Mucosa of descending colon (tissue), 3 donors: ENCODE results near the gene SSNA1. TPM values are rescaled to one million over a fixed set of nuclear protein-coding genes. Genes with fewer than 3 reads are reported as not detected.

ENCODE experiments used
- ATAC-seq: fragments of 200-7000 bp; cut with Tn5 transposase; one replicate; pipeline ENCODE4 v1.9.1; 2020; ENCODE audit warnings: mild to moderate bottlenecking, moderate library complexity
- DNase-seq, 3 donors: peaks; one replicate each; pipeline ENCODE4 v3.0.0-alpha.2; 2020
- H3K36me3 ChIP-seq: fragments of 200-600 bp; one replicate; pipeline ENCODE4 v1.8.0; 2021; ENCODE audit warnings: low read depth, mild to moderate bottlenecking
- H3K4me1 ChIP-seq: fragments of 200-600 bp; one replicate; pipeline ENCODE4 v1.8.0; 2021; ENCODE audit warnings: low read depth, mild to moderate bottlenecking
- H3K4me3 ChIP-seq: fragments of 200-600 bp; one replicate; pipeline ENCODE4 v1.8.0; 2021; ENCODE audit warnings: mild to moderate bottlenecking
- H3K9me3 ChIP-seq: fragments of 200-600 bp; one replicate; pipeline ENCODE4 v1.8.0; 2021; ENCODE audit warnings: mild to moderate bottlenecking
- CTCF ChIP-seq: fragments of 200-600 bp; IDR thresholded peaks from one replicate; pipeline ENCODE4 v1.8.0; 2022; ENCODE audit warnings: antibody characterized with exemption, mild to moderate bottlenecking
- intact Hi-C, 2 donors: fragments of 100-400 bp; cut with DNase I in 1 of 2; cut with micrococcal nuclease in 1 of 2; formaldehyde crosslinking; loops; one replicate each; pipeline versions ENCODE4 v1.11.0 to v1.11.1; 2022; cut with DNase I, micrococcal nuclease
- total RNA-seq, 3 donors: library from RNA; stranded (reverse); fragmentation: NEBNext Ultra II Directional in 2 of 3; extraction: Animal tissue kit (Norgen Biotek cat#: 25700) in 2 of 3; gene quantifications; one replicate each; pipeline versions ENCODE4 v1.2.1 to v1.2.4, GENCODE V29; 2021 to 2023
- donor health status: DM: no; HTN: no; CAD: no; lungs with moderate emphysema.
- donor health status: DM: no; HTN: no; CAD: no.
- donor health status: DM: no; HTN: yes; CAD: no.

Gene SSNA1
- total RNA-seq, 3 donors from 2014 or later: 56.7 to 71.1 (median 64.0) TPM

- TF ChIP-seq CTCF: no peak
- DNase-seq (no peak), ATAC-seq (no peak)
- intact Hi-C loops: no loop called here
- no peaks in the 10 kb centered on the region for H3K9me3 ChIP-seq
- H3K4me1 ChIP-seq: no peaks in the 10 kb centered on the region
- no peak overlapping the region for H3K4me3 ChIP-seq
- H3K36me3 ChIP-seq: no peaks in the 10 kb centered on the region
These were observed 47.2 kb upstream of the SSNA1 start for GRCh38 chr9:137141050-137141810.

GRCh38 chr9:137141976-137142936 lies 46.2 kb upstream of the SSNA1 start:
- no peak for DNase-seq
- H3K4me1 ChIP-seq: no peaks in the 10 kb centered on the region
- no peak overlapping the region for H3K4me3 ChIP-seq
- intact Hi-C loops: no loop called here
- H3K36me3 ChIP-seq: no peaks in the 10 kb centered on the region
- no peak for TF ChIP-seq CTCF
- ATAC-seq: no peak
- no peaks in the 10 kb centered on the region for H3K9me3 ChIP-seq

GRCh38 chr9:137143459-137143858 lies 45.0 kb upstream of the SSNA1 start:
- ATAC-seq (no peak), DNase-seq (no peak)
- Histone ChIP-seq H3K9me3 (no peaks in the 10 kb centered on the region), H3K36me3 (no peaks in the 10 kb centered on the region), H3K4me1 (no peaks in the 10 kb centered on the region), H3K4me3 (no peak overlapping the region)
- intact Hi-C loops: no loop called here
- TF ChIP-seq CTCF: no peak

GRCh38 chr9:137145731-137146526 lies 42.5 kb upstream of the SSNA1 start:
- H3K36me3 ChIP-seq: no peaks in the 10 kb centered on the region
- TF ChIP-seq CTCF: no peak
- peak in 1 of 3 donors; percentile 19 for DNase-seq
- H3K9me3 ChIP-seq: no peaks in the 10 kb centered on the region
- ATAC-seq: no peak
- intact Hi-C loops: no loop called here
- H3K4me1 ChIP-seq: no peaks in the 10 kb centered on the region
- H3K4me3 ChIP-seq: no peak overlapping the region

GRCh38 chr9:137146527-137146918 lies 42.0 kb upstream of the SSNA1 start:
- ATAC-seq: no peak
- DNase-seq: peak in 1 of 3 donors; percentile 19
- Histone ChIP-seq H3K4me1 (no peaks in the 10 kb centered on the region), H3K36me3 (no peaks in the 10 kb centered on the region), H3K9me3 (no peaks in the 10 kb centered on the region), H3K4me3 (no peak overlapping the region)
- TF ChIP-seq CTCF: no peak
- intact Hi-C loops: no loop called here
